SK-N-SH treated with all-trans-retinoic acid at 6 μM for 48 hours (cell line): ENCODE results near the gene B9D1.

Source experiments
- ATAC-seq: fragments of 200-7000 bp; cut with Tn5 transposase; 3 replicates; pipeline ENCODE4 v1.9.1; 2020; ENCODE audit warnings: mild to moderate bottlenecking, moderate library complexity
- ARNTL ChIP-seq: fragments of 450-650 bp; formaldehyde crosslinking; IDR thresholded peaks from 2 replicates; pipeline ENCODE4 v1.5.0; 2020; ENCODE audit warnings: low read depth, mild to moderate bottlenecking, moderate library complexity, borderline replicate concordance
- CREB5 ChIP-seq: fragments of 250-450 bp; sonication (Bioruptor Pico); IDR thresholded peaks from 2 replicates; pipeline ENCODE4 v1.5.1; 2020; ENCODE audit warnings: low read depth, mild to moderate bottlenecking, moderate library complexity
- CSDC2 ChIP-seq: fragments of 250-450 bp; sonication (Bioruptor Pico); IDR thresholded peaks from 2 replicates; pipeline ENCODE4 v1.5.0; 2020; ENCODE audit warnings: mild to moderate bottlenecking, moderate library complexity
- ESRRG ChIP-seq: fragments of 250-450 bp; sonication (Bioruptor Pico); IDR thresholded peaks from 2 replicates; pipeline ENCODE4 v1.6.1; 2021; ENCODE audit warnings: mild to moderate bottlenecking
- GLIS3 ChIP-seq: fragments of 250-450 bp; sonication (Bioruptor Pico); IDR thresholded peaks from 2 replicates; pipeline ENCODE4 v1.5.0; 2020; ENCODE audit warnings: mild to moderate bottlenecking, moderate library complexity
- ISL1 ChIP-seq: fragments of 250-450 bp; sonication (Bioruptor Pico); IDR thresholded peaks from 2 replicates; pipeline ENCODE4 v2.1.2; 2022; ENCODE audit warnings: mild to moderate bottlenecking, moderate library complexity
- OSR1 ChIP-seq: fragments of 250-450 bp; sonication (Bioruptor Pico); IDR thresholded peaks from 2 replicates; pipeline ENCODE4 v1.8.0; 2022; ENCODE audit warnings: moderate library complexity, mild to moderate bottlenecking, inconsistent platforms
- PATZ1 ChIP-seq: fragments of 250-450 bp; sonication (Bioruptor Pico); IDR thresholded peaks from 2 replicates; pipeline ENCODE4 v1.8.0; 2020; ENCODE audit warnings: mild to moderate bottlenecking, moderate library complexity, borderline replicate concordance
- POU6F1 ChIP-seq: fragments of 250-450 bp; sonication (Bioruptor Pico); IDR thresholded peaks from 2 replicates; pipeline ENCODE4 v1.8.0; 2021; ENCODE audit warnings: low read depth, mild to moderate bottlenecking, moderate library complexity, borderline replicate concordance
- RARB ChIP-seq: fragments of 250-450 bp; sonication (Bioruptor Pico); IDR thresholded peaks from 2 replicates; pipeline ENCODE4 v1.8.0; 2021; ENCODE audit warnings: mild to moderate bottlenecking, moderate library complexity
- SNAI2 ChIP-seq: fragments of 250-450 bp; sonication (Bioruptor Pico); IDR thresholded peaks from 2 replicates; pipeline ENCODE4 v1.5.0; 2020; ENCODE audit warnings: mild to moderate bottlenecking, moderate library complexity
- TCF4 ChIP-seq: fragments of 250-450 bp; sonication (Bioruptor Pico); IDR thresholded peaks from 2 replicates; pipeline ENCODE4 v1.8.0; 2021; ENCODE audit warnings: mild to moderate bottlenecking, moderate library complexity, borderline replicate concordance
- TOX ChIP-seq: fragments of 250-450 bp; sonication (Bioruptor Pico); IDR thresholded peaks from 2 replicates; pipeline ENCODE4 v1.8.0; 2021; ENCODE audit warnings: mild to moderate bottlenecking, moderate library complexity, borderline replicate concordance
- TSHZ2 ChIP-seq: fragments of 250-450 bp; sonication (Bioruptor Pico); IDR thresholded peaks from 2 replicates; pipeline ENCODE4 v1.5.0; 2020; ENCODE audit warnings: mild to moderate bottlenecking, moderate library complexity
- ZC3H10 ChIP-seq: fragments of 250-450 bp; sonication (Bioruptor Pico); IDR thresholded peaks from 2 replicates; pipeline ENCODE4 v1.5.1; 2021; ENCODE audit warnings: mild to moderate bottlenecking, moderate library complexity
- ZFP3 ChIP-seq: fragments of 250-450 bp; sonication (Bioruptor Pico); IDR thresholded peaks from 2 replicates; pipeline ENCODE4 v1.5.0; 2020; ENCODE audit warnings: mild to moderate bottlenecking, moderate library complexity
- ZFP30 ChIP-seq: fragments of 450-650 bp; formaldehyde crosslinking; IDR thresholded peaks from 2 replicates; pipeline ENCODE4 v1.5.0; 2022; ENCODE audit warnings: mild to moderate bottlenecking, moderate library complexity
- ZNF565 ChIP-seq: fragments of 450-650 bp; formaldehyde crosslinking; conservative IDR thresholded peaks from 2 replicates; pipeline ENCODE4 v1.5.0; 2020; ENCODE audit warnings: low read depth, mild to moderate bottlenecking, moderate library complexity
- ZNF70 ChIP-seq: fragments of 450-650 bp; formaldehyde crosslinking; IDR thresholded peaks from 2 replicates; pipeline ENCODE4 v1.5.0; 2020; ENCODE audit warnings: mild to moderate bottlenecking, moderate library complexity
- ZNF8 ChIP-seq: fragments of 450-650 bp; formaldehyde crosslinking; IDR thresholded peaks from 2 replicates; pipeline ENCODE4 v1.5.0; 2020; ENCODE audit warnings: mild to moderate bottlenecking, moderate library complexity

The B9D1 gene

GRCh38 chr17:19383681-19384470 lies 21.4 kb upstream of the B9D1 start:
- no peak for TF ChIP-seq ZFP30 (CRISPR knock-in tag)
- no peak for TF ChIP-seq GLIS3 (CRISPR knock-in tag)
- TF ChIP-seq ZNF565: no peak
- TF ChIP-seq CSDC2 (CRISPR knock-in tag): no peak
- TF ChIP-seq ARNTL (CRISPR knock-in tag): no peak
- TF ChIP-seq ZNF70 (CRISPR knock-in tag): no peak
- TF ChIP-seq TCF4 (CRISPR knock-in tag): no peak
- no peak for TF ChIP-seq ZFP3 (CRISPR knock-in tag)
- no peak for TF ChIP-seq PATZ1 (CRISPR knock-in tag)
- TF ChIP-seq ZNF8 (CRISPR knock-in tag): no peak
- no peak for TF ChIP-seq ISL1
- no peak for TF ChIP-seq POU6F1 (CRISPR knock-in tag)
- no peak for TF ChIP-seq ESRRG (CRISPR knock-in tag)
- no peak for TF ChIP-seq TOX
- TF ChIP-seq OSR1 (CRISPR knock-in tag): no peak
- no peak for TF ChIP-seq TSHZ2
- no peak for TF ChIP-seq RARB (CRISPR knock-in tag)
- no peak for ATAC-seq

GRCh38 chr17:19382531-19383444 lies 20.3 kb upstream of the B9D1 start:
- TF ChIP-seq GLIS3 (CRISPR knock-in tag) (no peak), ZNF8 (CRISPR knock-in tag) (no peak), ARNTL (CRISPR knock-in tag) (no peak)
- no peak for ATAC-seq

GRCh38 chr17:19381741-19382444 lies 19.4 kb upstream of the B9D1 start:
- ATAC-seq: no peak
- TF ChIP-seq ESRRG (CRISPR knock-in tag) (no peak), ZNF565 (no peak), ZC3H10 (CRISPR knock-in tag) (no peak), SNAI2 (no peak), RARB (CRISPR knock-in tag) (no peak), GLIS3 (CRISPR knock-in tag) (no peak), CREB5 (CRISPR knock-in tag) (no peak)
